ENCODE measurements around the gene LGALS7B. TPM values are rescaled to one million over a fixed set of nuclear protein-coding genes. Genes with fewer than 3 reads are reported as not detected.
"Not testable (repeated sequence)": the region's sequence is repeated elsewhere in the genome, so short reads cannot be mapped to it uniquely, and the experiment has no call there.

The LGALS7B gene
- polyA plus RNA-seq, 1 of the 3 experiments (the other 2 are of a cell fraction), result not detected

GRCh38 chr19:38744874-38745273 is 44.1 kb upstream of the LGALS7B start:
- CTCF ChIA-PET, result interaction anchor here (1.1 kb wide), 1 partner anchor 15 kb away, joined by 4 read pairs; no protein-coding TSS in a partner anchor
- TF ChIP-seq, protein P1, sequence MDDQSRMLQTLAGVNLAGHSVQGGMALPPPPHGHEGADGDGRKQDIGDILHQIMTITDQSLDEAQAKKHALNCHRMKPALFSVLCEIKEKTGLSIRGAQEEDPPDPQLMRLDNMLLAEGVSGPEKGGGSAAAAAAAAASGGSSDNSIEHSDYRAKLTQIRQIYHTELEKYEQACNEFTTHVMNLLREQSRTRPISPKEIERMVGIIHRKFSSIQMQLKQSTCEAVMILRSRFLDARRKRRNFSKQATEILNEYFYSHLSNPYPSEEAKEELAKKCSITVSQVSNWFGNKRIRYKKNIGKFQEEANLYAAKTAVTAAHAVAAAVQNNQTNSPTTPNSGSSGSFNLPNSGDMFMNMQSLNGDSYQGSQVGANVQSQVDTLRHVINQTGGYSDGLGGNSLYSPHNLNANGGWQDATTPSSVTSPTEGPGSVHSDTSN (IDR thresholded peaks at IDR 0.05), result no peak
- TF ChIP-seq, protein P2, sequence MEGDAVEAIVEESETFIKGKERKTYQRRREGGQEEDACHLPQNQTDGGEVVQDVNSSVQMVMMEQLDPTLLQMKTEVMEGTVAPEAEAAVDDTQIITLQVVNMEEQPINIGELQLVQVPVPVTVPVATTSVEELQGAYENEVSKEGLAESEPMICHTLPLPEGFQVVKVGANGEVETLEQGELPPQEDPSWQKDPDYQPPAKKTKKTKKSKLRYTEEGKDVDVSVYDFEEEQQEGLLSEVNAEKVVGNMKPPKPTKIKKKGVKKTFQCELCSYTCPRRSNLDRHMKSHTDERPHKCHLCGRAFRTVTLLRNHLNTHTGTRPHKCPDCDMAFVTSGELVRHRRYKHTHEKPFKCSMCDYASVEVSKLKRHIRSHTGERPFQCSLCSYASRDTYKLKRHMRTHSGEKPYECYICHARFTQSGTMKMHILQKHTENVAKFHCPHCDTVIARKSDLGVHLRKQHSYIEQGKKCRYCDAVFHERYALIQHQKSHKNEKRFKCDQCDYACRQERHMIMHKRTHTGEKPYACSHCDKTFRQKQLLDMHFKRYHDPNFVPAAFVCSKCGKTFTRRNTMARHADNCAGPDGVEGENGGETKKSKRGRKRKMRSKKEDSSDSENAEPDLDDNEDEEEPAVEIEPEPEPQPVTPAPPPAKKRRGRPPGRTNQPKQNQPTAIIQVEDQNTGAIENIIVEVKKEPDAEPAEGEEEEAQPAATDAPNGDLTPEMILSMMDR (IDR thresholded peaks at IDR 0.05), result no peak
- TF ChIP-seq EP300 (IDR thresholded peaks at IDR 0.05; ENCODE audit: borderline replicate concordance in 1 of 2, low read depth in 1 of 2, low read length in 1 of 2), result no peak
- TF ChIP-seq USF2 (IDR thresholded peaks at IDR 0.05; ENCODE audit: borderline replicate concordance, low read depth, low read length), result no peak
- Histone ChIP-seq H3K27me3 (ENCODE audit: insufficient read depth) (no peaks in the 10 kb centered on the region), H4K20me1 (ENCODE audit: insufficient read depth) (no peaks in the 10 kb centered on the region), H3K9me3 (no peaks in the 10 kb centered on the region), H3K9me2 (no peaks in the 10 kb centered on the region), H3F3A (replicated peaks; ENCODE audit: insufficient read depth) (no peaks in the 10 kb centered on the region), H3K4me1 (ENCODE audit: control insufficient read depth in 1 of 2, insufficient read depth in 2 of 2, low read depth in 1 of 2, low read length in 1 of 2) (no peaks in the 10 kb centered on the region), H3K4me2 (no peak overlapping the region), H2AFZ (ENCODE audit: low read depth) (no peak overlapping the region), H3K9ac (no peak overlapping the region), H3K36me3 (replicated peaks in 1 of 2; ENCODE audit: control insufficient read depth in 1 of 2, insufficient read depth in 2 of 2, low read length in 1 of 2) (no peaks in the 10 kb centered on the region), H3K4me3 (ENCODE audit: low read depth in 2 of 2, low read length in 1 of 2) (no peak overlapping the region), H3K79me2 (ENCODE audit: insufficient read depth) (no peaks in the 10 kb centered on the region), H3K27ac (ENCODE audit: low read depth in 2 of 2, low read length in 1 of 2) (no peak overlapping the region)
- WGBS (ENCODE audit: low lambda C conversion rate), result 90% methylated on average over 6 of the region's 6 CpGs
- POLR2A ChIA-PET, result no interaction called here
- no peak for DNase-seq

DNA sequence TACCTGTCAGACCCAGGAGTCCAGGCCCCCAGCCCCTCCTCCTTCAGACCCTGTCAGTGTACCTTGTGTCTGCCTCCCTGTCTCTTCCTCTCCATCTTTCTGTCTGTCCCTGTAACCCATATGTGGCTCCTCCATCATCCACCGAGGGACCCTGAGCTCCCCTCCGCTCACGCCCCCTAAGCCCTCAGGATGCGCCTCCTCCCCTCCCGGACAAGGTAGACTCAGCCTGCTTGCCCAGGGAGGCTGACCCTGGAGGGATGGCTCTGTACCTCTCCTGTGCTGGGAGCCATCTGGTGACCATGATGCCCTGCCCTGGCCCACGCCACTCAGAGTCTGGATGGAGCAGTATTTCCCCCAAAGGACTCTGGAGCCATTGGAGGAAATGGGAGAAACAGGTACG is 43.7 kb upstream of the LGALS7B start:
- TF ChIP-seq POLR2AphosphoS5 (IDR thresholded peaks at IDR 0.05; ENCODE audit: low read depth, low read length) (no peak), RFX5 (IDR thresholded peaks at IDR 0.05; ENCODE audit: low read length) (no peak), CHD2 (IDR thresholded peaks at IDR 0.05; ENCODE audit: low read length, partially characterized antibody) (no peak), FOXM1 (IDR thresholded peaks at IDR 0.05; ENCODE audit: low read depth) (no peak), FOSL2 (IDR thresholded peaks at IDR 0.05; ENCODE audit: borderline replicate concordance, low read depth) (no peak), REST (IDR thresholded peaks at IDR 0.05; ENCODE audit: low read depth, low read length) (no peak), GATA2 (CRISPR knock-in tag; IDR thresholded peaks at IDR 0.05) (no peak), EZH2phosphoT487 (IDR thresholded peaks at IDR 0.05; ENCODE audit: borderline replicate concordance, low read depth) (no peak)
- no peaks in the 10 kb centered on the region for H3K36me3 ChIP-seq (replicated peaks in 1 of 2; ENCODE audit: control insufficient read depth in 1 of 2, insufficient read depth in 2 of 2, low read length in 1 of 2)
- H3K9ac ChIP-seq, result no peak overlapping the region
- H3K27ac ChIP-seq (ENCODE audit: low read depth in 2 of 2, low read length in 1 of 2), result no peak overlapping the region
- ChIA-PET POLR2A (no interaction called here), CTCF (no interaction called here)
- no peaks in the 10 kb centered on the region for H3K27me3 ChIP-seq (ENCODE audit: insufficient read depth)
- H2AFZ ChIP-seq (ENCODE audit: low read depth), result no peak overlapping the region
- no peaks in the 10 kb centered on the region for H4K20me1 ChIP-seq (ENCODE audit: insufficient read depth)
- H3K9me2 ChIP-seq, result no peaks in the 10 kb centered on the region
- no peak overlapping the region for H3K4me2 ChIP-seq
- H3K9me3 ChIP-seq, result no peaks in the 10 kb centered on the region
- H3K79me2 ChIP-seq (ENCODE audit: insufficient read depth), result no peaks in the 10 kb centered on the region
- H3K4me1 ChIP-seq (ENCODE audit: control insufficient read depth in 1 of 2, insufficient read depth in 2 of 2, low read depth in 1 of 2, low read length in 1 of 2), result no peaks in the 10 kb centered on the region
- H3K4me3 ChIP-seq (ENCODE audit: low read depth in 2 of 2, low read length in 1 of 2), result no peak overlapping the region
- no peaks in the 10 kb centered on the region for H3F3A ChIP-seq (replicated peaks; ENCODE audit: insufficient read depth)
- 85% methylated on average over 6 of the region's 7 CpGs for WGBS (ENCODE audit: low lambda C conversion rate)
- DNase-seq, result peak; percentile 24

DNA sequence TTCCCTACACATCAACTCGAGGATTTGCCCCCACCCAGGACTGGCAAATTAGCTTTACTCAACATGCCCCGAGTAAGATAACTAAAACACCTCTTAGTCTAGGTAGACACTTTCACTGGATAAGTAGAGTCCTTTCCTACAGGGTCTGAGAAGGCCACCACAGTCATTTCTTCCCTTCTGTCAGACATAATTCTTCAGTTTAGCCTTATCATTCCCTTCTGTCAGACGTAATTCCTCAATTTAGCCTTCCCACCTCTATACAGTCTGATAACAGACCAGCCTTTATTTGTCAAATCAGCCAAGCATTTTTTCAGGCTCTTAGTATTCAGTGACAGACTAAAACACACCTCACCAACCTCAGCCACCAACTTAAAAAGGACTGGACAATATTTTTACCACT is 35.2 kb upstream of the LGALS7B start:
- H3K9me2 ChIP-seq; H3K79me2 ChIP-seq (ENCODE audit: insufficient read depth); H3K27me3 ChIP-seq (ENCODE audit: insufficient read depth); H2AFZ ChIP-seq (ENCODE audit: low read depth); H4K20me1 ChIP-seq (ENCODE audit: insufficient read depth); DNase-seq; H3K4me3 ChIP-seq (ENCODE audit: low read depth in 2 of 2, low read length in 1 of 2); H3K9me3 ChIP-seq; H3K27ac ChIP-seq (ENCODE audit: low read depth in 2 of 2, low read length in 1 of 2); POLR2A ChIA-PET; H3K4me1 ChIP-seq (ENCODE audit: control insufficient read depth in 1 of 2, insufficient read depth in 2 of 2, low read depth in 1 of 2, low read length in 1 of 2); H3K36me3 ChIP-seq (replicated peaks in 1 of 2; ENCODE audit: control insufficient read depth in 1 of 2, insufficient read depth in 2 of 2, low read length in 1 of 2); H3F3A ChIP-seq (replicated peaks; ENCODE audit: insufficient read depth); H3K9ac ChIP-seq; CTCF ChIA-PET; H3K4me2 ChIP-seq: not testable (repeated sequence)
- WGBS (ENCODE audit: low lambda C conversion rate), result 69% methylated on average over 3 of the region's 3 CpGs

Data from SK-N-SH (cell line).